Measurements from ENCODE around the gene ISG15. TPM values are rescaled to one million over a fixed set of nuclear protein-coding genes. Genes with fewer than 3 reads are reported as not detected.

The ISG15 gene
- total and polyA plus RNA-seq, 2 of the 13 experiments (the other 11 are each of a cell fraction or from before 2014, with no cell fraction given): 42.1 to 54.9 TPM

DNA sequence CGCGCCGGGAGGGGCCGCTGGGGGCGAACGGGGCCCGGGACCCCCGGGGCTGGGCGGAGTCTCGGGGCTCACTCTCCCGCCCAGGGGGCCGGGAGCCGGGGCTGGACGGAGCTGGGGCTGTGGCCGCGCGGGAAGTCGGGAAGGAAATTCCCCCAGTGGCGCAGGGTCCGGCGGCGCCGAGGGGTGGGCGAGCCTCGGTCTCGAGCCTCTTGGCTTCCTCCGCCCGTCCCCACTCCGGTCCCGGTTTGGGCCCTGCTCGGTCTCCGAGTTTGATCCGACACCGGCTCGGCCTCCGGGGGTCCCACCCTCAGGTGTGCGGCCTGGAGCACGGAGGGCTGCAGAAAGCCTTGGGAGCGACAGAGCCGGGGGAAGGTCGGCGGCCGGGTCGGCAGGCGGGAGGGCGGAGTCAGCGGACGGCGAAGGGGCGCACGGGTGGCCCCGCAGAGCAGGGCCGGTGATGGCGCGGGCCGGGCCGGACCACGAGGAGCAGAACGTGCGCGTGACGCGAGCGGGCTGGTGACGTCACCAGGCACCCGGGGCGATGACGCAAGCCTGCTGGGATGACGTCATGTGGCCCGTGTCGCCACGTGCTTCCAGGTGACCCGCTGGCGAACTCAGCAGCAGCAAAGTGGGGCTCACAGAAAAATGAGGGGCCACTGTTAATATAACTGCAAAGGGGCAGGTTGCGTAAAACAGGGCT lies 12.8 kb upstream of the ISG15 start (continued):
- TF ChIP-seq ZNF446 (CRISPR knock-in tag; IDR thresholded peaks at IDR 0.05) (0 out of 2 replicates have a peak, but pooled peaks have one; percentile 60), ZNF703 (CRISPR knock-in tag; IDR thresholded peaks at IDR 0.05; ENCODE audit: borderline replicate concordance) (peak; percentile 69; the same call in 1 of the 2 replicates), ZNF253 (CRISPR knock-in tag; IDR thresholded peaks at IDR 0.05; ENCODE audit: borderline replicate concordance) (peak; percentile 62; the same call in 1 of the 2 replicates), ZNF567 (CRISPR knock-in tag; IDR thresholded peaks at IDR 0.05; ENCODE audit: borderline replicate concordance) (peak; percentile 42; the same call in 1 of the 2 replicates), TARDBP (CRISPR knock-in tag; IDR thresholded peaks at IDR 0.05) (peak; percentile 43), ZBTB33 (CRISPR knock-in tag; IDR thresholded peaks at IDR 0.05) (peak; percentile 64; the same call in 1 of the 2 replicates), IRF2 (CRISPR knock-in tag; IDR thresholded peaks at IDR 0.05) (peak; percentile 57; the same call in 1 of the 2 replicates), MTA1 (CRISPR knock-in tag; IDR thresholded peaks at IDR 0.05; ENCODE audit: borderline replicate concordance) (peak; percentile 97), SAFB2 (CRISPR knock-in tag; IDR thresholded peaks at IDR 0.05; ENCODE audit: borderline replicate concordance, low read depth) (peak; percentile 68; the same call in 1 of the 2 replicates), NFAT5 (CRISPR knock-in tag; IDR thresholded peaks at IDR 0.05) (peak; percentile 70; the same call in 1 of the 2 replicates), RXRB (CRISPR knock-in tag; IDR thresholded peaks at IDR 0.05; ENCODE audit: borderline replicate concordance) (peak; percentile 24; the same call in 1 of the 2 replicates), ZNF263 (CRISPR knock-in tag; IDR thresholded peaks at IDR 0.05) (peak; percentile 74), TEAD2 (CRISPR knock-in tag; IDR thresholded peaks at IDR 0.05) (no peak), IKZF5 (CRISPR knock-in tag; IDR thresholded peaks at IDR 0.05) (peak; percentile 83), CTCF (CRISPR knock-in tag; IDR thresholded peaks at IDR 0.05) (no peak; the same call in 1 of the 2 replicates), RELA (CRISPR knock-in tag; IDR thresholded peaks at IDR 0.05) (peak; percentile 90)
- TF ChIP-seq, protein P1, sequence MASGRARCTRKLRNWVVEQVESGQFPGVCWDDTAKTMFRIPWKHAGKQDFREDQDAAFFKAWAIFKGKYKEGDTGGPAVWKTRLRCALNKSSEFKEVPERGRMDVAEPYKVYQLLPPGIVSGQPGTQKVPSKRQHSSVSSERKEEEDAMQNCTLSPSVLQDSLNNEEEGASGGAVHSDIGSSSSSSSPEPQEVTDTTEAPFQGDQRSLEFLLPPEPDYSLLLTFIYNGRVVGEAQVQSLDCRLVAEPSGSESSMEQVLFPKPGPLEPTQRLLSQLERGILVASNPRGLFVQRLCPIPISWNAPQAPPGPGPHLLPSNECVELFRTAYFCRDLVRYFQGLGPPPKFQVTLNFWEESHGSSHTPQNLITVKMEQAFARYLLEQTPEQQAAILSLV (CRISPR knock-in tag; IDR thresholded peaks at IDR 0.05; ENCODE audit: borderline replicate concordance): peak; percentile 60; the same call in 1 of the 2 replicates

Measured in HepG2 (cell line).